ENCODE measurements around the gene PPP4R4.

GRCh38 chr14:94135476-94135875 lies 38.6 kb upstream of the PPP4R4 start:
- TF ChIP-seq POLR2AphosphoS5 (IDR thresholded peaks at IDR 0.05; ENCODE audit: low read depth, low read length), result no peak
- TF ChIP-seq REST (IDR thresholded peaks at IDR 0.05; ENCODE audit: insufficient read depth in 1 of 2, low read depth in 2 of 2, low read length in 1 of 2), result no peak
- TF ChIP-seq CTCF (IDR thresholded peaks at IDR 0.05), result no peak
- TF ChIP-seq SIN3A (IDR thresholded peaks at IDR 0.05; ENCODE audit: borderline replicate concordance, insufficient read depth, low read depth, low read length), result no peak
- TF ChIP-seq TCF7L2 (IDR thresholded peaks at IDR 0.05; ENCODE audit: low read depth, low read length), result no peak
